AG10803 (cell line): Measurements from ENCODE around the gene RAD51B.

Experiments used
- DNase-seq: peaks from one replicate; pipeline ENCODE4 v3.0.0; 2010; ENCODE audit warnings: low read depth
- H3K4me3 ChIP-seq: 2 replicates; pipeline ENCODE4 v1.5.1; 2011; ENCODE audit warnings: mild to moderate bottlenecking, low read length, control low read depth
- CTCF ChIP-seq: conservative IDR thresholded peaks from 2 replicates; pipeline ENCODE4 v1.5.1; 2011; ENCODE audit warnings: mild to moderate bottlenecking, low read length, control low read depth, inconsistent platforms

RAD51B gene

GRCh38 chr14:68679746-68680467 lies 860.3 kb downstream of the RAD51B start:
- peak; percentile 65 for DNase-seq
- no peak for TF ChIP-seq CTCF
- H3K4me3 ChIP-seq: no peak overlapping the region

- no peak overlapping the region for H3K4me3 ChIP-seq
- TF ChIP-seq CTCF: no peak
- DNase-seq: peak; percentile 90
These were observed 861.0 kb downstream of the RAD51B start for GRCh38 chr14:68680541-68681051.

GRCh38 chr14:68681256-68682011 lies 861.9 kb downstream of the RAD51B start:
- H3K4me3 ChIP-seq: no peak overlapping the region
- DNase-seq: no peak
- TF ChIP-seq CTCF: no peak

- no peak overlapping the region for H3K4me3 ChIP-seq
- DNase-seq: peak; percentile 100
- no peak for TF ChIP-seq CTCF
These were observed 862.9 kb downstream of the RAD51B start for GRCh38 chr14:68682166-68683103.

GRCh38 chr14:68683326-68683725 lies 863.7 kb downstream of the RAD51B start:
- peak; percentile 80 for DNase-seq
- 0 out of 2 replicates have a peak, but pooled peaks have one; percentile 2 for TF ChIP-seq CTCF

GRCh38 chr14:68684466-68685418 lies 865.2 kb downstream of the RAD51B start:
- TF ChIP-seq CTCF: no peak
- H3K4me3 ChIP-seq: no peak overlapping the region
- no peak for DNase-seq

More at GRCh38 chr14:68683326-68683725, 863.7 kb downstream of the RAD51B start:
- no peak overlapping the region for H3K4me3 ChIP-seq
